ENCODE data around the gene CACFD1.

GRCh38 chr9:133456409-133456808 lies 3.4 kb upstream of the CACFD1 start:
- TF ChIP-seq CTCF (IDR thresholded peaks at IDR 0.05) (no peak), POLR2AphosphoS5 (IDR thresholded peaks at IDR 0.05) (no peak)

All from sigmoid colon (tissue), 4 donors.